GM12878 (cell line): ENCODE results near the gene SLC34A3. TPM values are rescaled to one million over a fixed set of nuclear protein-coding genes. Genes with fewer than 3 reads are reported as not detected.

Source experiments
- ATAC-seq: fragments of 200-7000 bp; cut with Tn5 transposase; 3 replicates; pipeline ENCODE4 v1.9.1; 2020; ENCODE audit warnings: mild to moderate bottlenecking, moderate library complexity
- BruUV-seq: library from RNA; stranded (reverse); fragments of 400-500 nt; replicated peaks from 2 replicates; lab custom pipeline; 2021; lab: Mats Ljungman, UMichigan
- CTCF ChIA-PET: fragments of 300-600 bp; sonication (Branson Sonifier 250); formaldehyde crosslinking; extraction: SDS; loops from one replicate; lab custom pipeline; 2021; ENCODE audit warnings: inconsistent platforms; lab: Yijun Ruan, JAX
- POLR2A ChIA-PET: fragments of 350-600 bp; formaldehyde crosslinking; extraction: SDS; loops from one replicate; lab custom pipeline; 2021; ENCODE audit warnings: inconsistent platforms; lab: Charles Lee
- RAD21 ChIA-PET: fragments of 300-600 bp; sonication (Branson Sonifier 250); formaldehyde crosslinking; loops from one replicate; lab custom pipeline; 2023; ENCODE audit warnings: antibody characterized with exemption; ENCODE audit not compliant: unreplicated experiment; lab: Charles Lee
- SMC1A ChIA-PET: fragments of 300-600 bp; sonication (Branson Sonifier 250); formaldehyde crosslinking; loops from one replicate; lab custom pipeline; 2023; ENCODE audit not compliant: unreplicated experiment, uncharacterized antibody; lab: Charles Lee
- DNase-seq: peaks from one replicate; pipeline ENCODE4 v3.0.0-alpha.2; 2011; ENCODE audit warnings: low read depth, low spot score
- FAIRE-seq: peaks from 3 replicates; lab custom pipeline; 2011; peaks lifted over from hg19 to GRCh38; lab: Jason Lieb, UNC
- H2AFZ ChIP-seq: 2 replicates; pipeline ENCODE4 v1.6.0; 2011; ENCODE audit warnings: low read depth, low read length, control low read depth; ENCODE audit not compliant: control insufficient read depth
- H3K27ac ChIP-seq: 2 replicates; pipeline ENCODE4 v1.5.1; 2011; ENCODE audit warnings: control low read depth; ENCODE audit not compliant: control insufficient read depth, insufficient read depth
- H3K27me3 ChIP-seq, 2 experiments: replicated peaks in 1 of 2; 2 replicates each; pipeline versions ENCODE4 v1.6.0 to v1.6.1; 2011; ENCODE audit warnings: low read length in 1 of 2; ENCODE audit not compliant: control insufficient read depth in 2 of 2, insufficient read depth in 2 of 2
- H3K36me3 ChIP-seq, 2 experiments: 2 replicates each; pipeline ENCODE4 v1.5.1; 2011; ENCODE audit warnings: low read length in 1 of 2; ENCODE audit not compliant: control insufficient read depth in 2 of 2, insufficient read depth in 2 of 2
- H3K4me1 ChIP-seq: 2 replicates; pipeline ENCODE4 v1.6.1; 2011; ENCODE audit warnings: mild to moderate bottlenecking, low read length, moderate library complexity, mixed read lengths; ENCODE audit not compliant: control insufficient read depth, insufficient read depth
- H3K4me2 ChIP-seq: 2 replicates; pipeline ENCODE4 v1.6.0; 2011; ENCODE audit warnings: control low read depth; ENCODE audit not compliant: control insufficient read depth, insufficient read depth
- H3K4me3 ChIP-seq: fragments of 200-600 bp; sonication (generic); 2 replicates; pipeline ENCODE4 v1.5.1; 2016
- H3K79me2 ChIP-seq: 2 replicates; pipeline ENCODE4 v1.6.0; 2011; ENCODE audit warnings: low read length; ENCODE audit not compliant: control insufficient read depth, insufficient read depth
- H3K9ac ChIP-seq: 2 replicates; pipeline ENCODE4 v1.8.0; 2011; ENCODE audit warnings: low read length, control low read depth, mixed read lengths; ENCODE audit not compliant: control insufficient read depth, insufficient read depth
- H3K9me3 ChIP-seq: replicated peaks from 3 replicates; pipeline ENCODE4 v1.5.1; 2011; ENCODE audit warnings: mild to moderate bottlenecking, low read length; ENCODE audit not compliant: control insufficient read depth, insufficient read depth
- H4K20me1 ChIP-seq: 2 replicates; pipeline ENCODE4 v1.6.0; 2011; ENCODE audit not compliant: control insufficient read depth, insufficient read depth
- IRF4 ChIP-seq: IDR thresholded peaks from 2 replicates; pipeline ENCODE4 v1.6.1; 2011; ENCODE audit warnings: low read depth, low read length
- MYB ChIP-seq: fragments of 150-350 bp; IDR thresholded peaks from 2 replicates; pipeline ENCODE4 v1.6.1; 2014; ENCODE audit warnings: mild to moderate bottlenecking, low read depth, low read length, borderline replicate concordance
- NFYA ChIP-seq: IDR thresholded peaks from 2 replicates; pipeline ENCODE4 v1.6.1; 2011; ENCODE audit warnings: low read depth, mild to moderate bottlenecking, low read length, improper control_type of control experiment, borderline replicate concordance
- STAT3 ChIP-seq: IDR thresholded peaks from 2 replicates; pipeline ENCODE4 v1.6.1; 2011; ENCODE audit warnings: low read depth, low read length, improper control_type of control experiment
- WGBS: methylation state at CpG from one replicate; pipeline ENCODE4 v1.1.6; 2016; ENCODE audit warnings: low lambda C conversion rate; ENCODE audit not compliant: insufficient replicate concordance, insufficient coverage; ENCODE audit errors: missing lambda C conversion rate; 5-methylcytosine and 5-hydroxymethylcytosine counted together
- in situ Hi-C: fragments of 300-500 bp; cut with MboI; formaldehyde crosslinking; loops from 9 replicates; pipeline ENCODE4 v1.14.3; 2018; ENCODE audit warnings: mixed read lengths
- intact Hi-C: fragments of 100-400 bp; cut with micrococcal nuclease; formaldehyde crosslinking; loops from one replicate; pipeline ENCODE4 v1.14.2; 2022; ENCODE audit not compliant: unreplicated experiment
- polyA plus RNA-seq, 11 experiments: library from polyadenylated mRNA; depleted of rRNA in 4 of 11; unstranded in 6 of 11; stranded (reverse) in 5 of 11; fragments of >200 nt; fragmentation: Nextera tagmentation in 4 of 11; fragmentation: Illumina TruSeq in 1 of 11; extraction: Ambion mirVana in 4 of 11; extraction: Trizol in 1 of 11; gene quantifications; 1 replicate in 1 of 11; 2 replicates in 10 of 11; pipeline versions ENCODE4 v1.2.1 to v1.2.3, GENCODE V29; 2011 to 2016; ENCODE audit warnings: inconsistent platforms in 2 of 11, missing spikeins in 2 of 11, low read depth in 1 of 11
- total RNA-seq, 4 experiments: library from RNA; depleted of rRNA in 3 of 4; stranded (reverse); fragments of >200 nt in 3 of 4; fragmentation: Illumina TruSeq in 1 of 4; extraction: Trizol in 1 of 4; gene quantifications; 2 replicates each; pipeline versions ENCODE4 v1.2.1 to v1.2.3, GENCODE V29; 2013 to 2021

Gene SLC34A3
- total and polyA plus RNA-seq, 10 of the 15 experiments (the other 5 are each of a cell fraction or from before 2014, with no cell fraction given): not detected

GRCh38 chr9:137194909-137195308 is 35.8 kb upstream of the SLC34A3 start:
- BruUV-seq: no TSS peak
- Histone ChIP-seq H3K4me1 (peaks cover 6% of the 10 kb centered on the region), H3K36me3 (peaks cover 0 to 7% of the 10 kb centered on the region in 2 experiments; a peak in 2 of 4 replicates), H3K9me3 (no peaks in the 10 kb centered on the region), H3K4me2 (0 out of 2 replicates have a peak overlapping the region, but pooled peaks have one; percentile 3), H2AFZ (no peak overlapping the region), H3K27me3 (no peaks in the 10 kb centered on the region), H4K20me1 (peaks cover under 1% of the 10 kb centered on the region; the same call in 1 of the 2 replicates), H3K9ac (no peak overlapping the region), H3K4me3 (no peak overlapping the region), H3K27ac (no peak overlapping the region), H3K79me2 (peaks cover 6% of the 10 kb centered on the region)
- ChIA-PET RAD21 (no interaction called here), SMC1A (no interaction called here), CTCF (interaction anchor here (0.6 to 1.1 kb wide), 3 partner anchors 42 to 166 kb away, joined by 3 to 5 read pairs (median 3); no protein-coding TSS in a partner anchor), POLR2A (interaction anchor here (2.8 kb wide), 1 partner anchor 29 kb away, joined by 10 read pairs; the partner anchor contains the start of gene CYSRT1)
- intact Hi-C loops (no loop called here), in situ Hi-C loops (no loop called here)
- ATAC-seq (no peak), FAIRE-seq (no peak), DNase-seq (no peak)
- TF ChIP-seq NFYA (no peak), IRF4 (no peak)
- 91% methylated on average over 9 of the region's 10 CpGs for WGBS

- ChIA-PET CTCF (interaction anchor here (0.6 to 1.1 kb wide), 2 partner anchors 66 to 166 kb away, joined by 3 to 5 read pairs; no protein-coding TSS in a partner anchor), SMC1A (no interaction called here)
- no peak for FAIRE-seq
These were observed 35.0 kb upstream of the SLC34A3 start for GRCh38 chr9:137195525-137196220.

More at GRCh38 chr9:137195525-137196220, 35.0 kb upstream of the SLC34A3 start:
- no peaks in the 10 kb centered on the region for H3K27me3 ChIP-seq
- H3K9ac ChIP-seq: no peak overlapping the region
- 93% methylated on average over 20 of the region's 21 CpGs for WGBS
- DNase-seq: no peak
- in situ Hi-C loops (no loop called here), intact Hi-C loops (no loop called here)
- H3K4me3 ChIP-seq: no peak overlapping the region
- H4K20me1 ChIP-seq: no peaks in the 10 kb centered on the region
- H3K9me3 ChIP-seq: no peaks in the 10 kb centered on the region
- BruUV-seq: no TSS peak
- H3K27ac ChIP-seq: no peak overlapping the region
- ChIA-PET RAD21 (interaction anchor here (1.4 kb wide), 1 partner anchor 7 kb away, joined by 3 read pairs; the partner anchor contains the start of genes ANAPC2 and SSNA1), POLR2A (interaction anchor here (0.7 kb wide), 1 partner anchor 44 kb away, joined by 3 read pairs; no protein-coding TSS in a partner anchor)
- no peak overlapping the region for H3K4me2 ChIP-seq
- ATAC-seq: no peak
- H3K36me3 ChIP-seq: peaks cover 0 to 5% of the 10 kb centered on the region in 2 experiments; a peak in 2 of 4 replicates
- H3K4me1 ChIP-seq: peaks cover 5% of the 10 kb centered on the region
- no peak overlapping the region for H2AFZ ChIP-seq
- TF ChIP-seq MYB (no peak), STAT3 (no peak)
- no peaks in the 10 kb centered on the region; the same call in 1 of the 2 replicates for H3K79me2 ChIP-seq
